K562 (cell line): ENCODE measurements around the gene ACSS2. TPM values are rescaled to one million over a fixed set of nuclear protein-coding genes. Genes with fewer than 3 reads are reported as not detected.

Experiments
- ATAC-seq: fragments of 200-7000 bp; cut with Tn5 transposase; 3 replicates; pipeline ENCODE4 v1.9.1; 2020; ENCODE audit warnings: moderate library complexity
- BruUV-seq: library from RNA; stranded (reverse); fragments of 400-500 nt; replicated peaks from 2 replicates; lab custom pipeline; 2021; lab: Mats Ljungman, UMichigan
- CTCF ChIA-PET: fragments of 300-600 bp; formaldehyde crosslinking; extraction: SDS; loops from one replicate; lab custom pipeline; 2021; ENCODE audit warnings: low intra/inter-chr PET ratio; lab: Yijun Ruan, JAX
- POLR2A ChIA-PET: fragments of 300-600, 350-650 bp; sonication (Branson Sonifier 250); formaldehyde crosslinking; extraction: SDS; loops from one replicate; lab custom pipeline; 2021; ENCODE audit warnings: antibody characterized with exemption, inconsistent platforms; lab: Yijun Ruan, JAX
- DNase-seq, 4 experiments: peaks; one replicate each; pipeline versions ENCODE4 v3.0.0 to v3.0.0-alpha.2; 2011 to 2018; ENCODE audit warnings: low spot score in 3 of 4, mixed read lengths in 3 of 4; ENCODE audit errors: extremely low read depth in 1 of 4
- FAIRE-seq: peaks from 2 replicates; lab custom pipeline; 2011; peaks lifted over from hg19 to GRCh38; lab: Jason Lieb, UNC
- H2AFZ ChIP-seq: 2 replicates; pipeline ENCODE4 v1.6.0; 2011; ENCODE audit warnings: low read depth, low read length, control low read depth, inconsistent platforms
- H3K27ac ChIP-seq: fragments of 200-600 bp; 3 replicates; pipeline ENCODE4 v1.8.0; 2011; ENCODE audit warnings: low read depth, mild to moderate bottlenecking, control low read depth, inconsistent platforms, low read length, moderate library complexity, mixed read lengths; ENCODE audit errors: extremely low read depth
- H3K27me3 ChIP-seq, 2 experiments: fragments of 300-600 bp in 1 of 2; 2 replicates in 1 of 2; 3 replicates in 1 of 2; pipeline versions ENCODE4 v1.6.0 to v1.8.0; 2011; ENCODE audit warnings: inconsistent platforms in 2 of 2, low read length in 2 of 2, mild to moderate bottlenecking in 1 of 2, mixed read lengths in 1 of 2, moderate library complexity in 1 of 2; ENCODE audit not compliant: control insufficient read depth in 2 of 2, insufficient read depth in 2 of 2
- H3K36me3 ChIP-seq: fragments of 300-600 bp; 3 replicates; pipeline ENCODE4 v1.8.0; 2011; ENCODE audit warnings: mild to moderate bottlenecking, low read length, inconsistent platforms; ENCODE audit not compliant: control insufficient read depth, insufficient read depth
- H3K4me1 ChIP-seq, 2 experiments: fragments of 200-600 bp in 1 of 2; replicated peaks in 1 of 2; 2 replicates in 1 of 2; 3 replicates in 1 of 2; pipeline versions ENCODE4 v1.5.1 to v1.8.0; 2011; ENCODE audit warnings: inconsistent platforms in 2 of 2, low read length in 2 of 2, mild to moderate bottlenecking in 1 of 2, mixed read lengths in 1 of 2, moderate library complexity in 1 of 2; ENCODE audit not compliant: control insufficient read depth in 2 of 2, insufficient read depth in 2 of 2
- H3K4me2 ChIP-seq: 2 replicates; pipeline ENCODE4 v1.6.1; 2011; ENCODE audit warnings: low read length, control low read depth, inconsistent platforms, mixed read lengths; ENCODE audit not compliant: insufficient read depth
- H3K4me3 ChIP-seq: fragments of 200-600 bp; sonication (generic), shearing (Covaris generic); 2 replicates; pipeline ENCODE4 v1.5.1; 2016; ENCODE audit warnings: control low read depth, inconsistent platforms
- H3K79me2 ChIP-seq: fragments of 200-600 bp; 3 replicates; pipeline ENCODE4 v1.8.0; 2011; ENCODE audit warnings: low read length, inconsistent platforms; ENCODE audit not compliant: control insufficient read depth, insufficient read depth
- H3K9ac ChIP-seq, 2 experiments: 2 replicates each; pipeline versions ENCODE4 v1.6.0 to v1.6.1; 2011; ENCODE audit warnings: low read depth in 2 of 2, low read length in 2 of 2, control low read depth in 1 of 2, inconsistent platforms in 1 of 2, mild to moderate bottlenecking in 1 of 2, mixed read lengths in 1 of 2; ENCODE audit not compliant: insufficient read depth in 1 of 2
- H3K9me1 ChIP-seq: one replicate; pipeline ENCODE4 v1.6.0; 2011; ENCODE audit warnings: inconsistent platforms, mild to moderate bottlenecking, low read length, moderate library complexity; ENCODE audit not compliant: control insufficient read depth, insufficient read depth
- H3K9me3 ChIP-seq: replicated peaks from 2 replicates; pipeline ENCODE4 v1.5.1; 2011; ENCODE audit warnings: low read depth, low read length, inconsistent platforms; ENCODE audit not compliant: control insufficient read depth, insufficient read depth
- H4K20me1 ChIP-seq: replicated peaks from 2 replicates; pipeline ENCODE4 v1.6.1; 2011; ENCODE audit warnings: low read length, inconsistent platforms, mixed read lengths; ENCODE audit not compliant: control insufficient read depth, insufficient read depth
- CBX8 ChIP-seq: fragments of 200-600 bp; sonication (generic); IDR thresholded peaks from 2 replicates; pipeline ENCODE4 v1.6.1; 2012; ENCODE audit warnings: borderline replicate concordance, mixed run types, low read depth, mild to moderate bottlenecking, moderate library complexity, mixed read lengths, low read length, control low read depth, inconsistent platforms; ENCODE audit not compliant: poor library complexity, severe bottlenecking; ENCODE audit errors: extremely low read depth
- HDGF ChIP-seq: fragments of 450-650 bp; IDR thresholded peaks from 2 replicates; pipeline ENCODE4 v1.6.1; 2016
- L3MBTL2 ChIP-seq: fragments of 450-650 bp; IDR thresholded peaks from 2 replicates; pipeline ENCODE4 v1.6.1; 2016; ENCODE audit warnings: mild to moderate bottlenecking, moderate library complexity
- PML ChIP-seq: IDR thresholded peaks from 2 replicates; pipeline ENCODE4 v1.6.1; 2012; ENCODE audit warnings: low read length, inconsistent platforms
- SRSF9 ChIP-seq: fragments of 200-400 bp; formaldehyde crosslinking; IDR thresholded peaks from 2 replicates; pipeline ENCODE4 v1.6.1; 2017; ENCODE audit warnings: low read depth, low read length, borderline replicate concordance
- ZNF644 ChIP-seq: fragments of 200-800 bp; sonication (Bioruptor generic); IDR thresholded peaks from 2 replicates; pipeline ENCODE4 v1.6.1; 2016; ENCODE audit warnings: low read depth, missing genetic modification characterization, missing compliant biosample characterization
- WGBS: fragments of 100-300 bp; shearing (Covaris generic); methylation state at CpG from one replicate; pipeline ENCODE4 v1.1.6; 2016; ENCODE audit warnings: low coverage, mixed read lengths; ENCODE audit not compliant: insufficient coverage; ENCODE audit errors: missing lambda C conversion rate; 5-methylcytosine and 5-hydroxymethylcytosine counted together
- in situ Hi-C: fragments of 300-500 bp; cut with MboI; formaldehyde crosslinking; loops from 4 replicates; pipeline ENCODE4 v1.15.0; 2018; ENCODE audit warnings: inconsistent platforms, mixed read lengths
- intact Hi-C: fragments of 100-400 bp; cut with micrococcal nuclease; formaldehyde crosslinking; loops from 2 replicates; pipeline ENCODE4 v1.14.2; 2022
- polyA plus RNA-seq, 8 experiments: library from polyadenylated mRNA; depleted of rRNA in 4 of 8; stranded (reverse) in 5 of 8; unstranded in 3 of 8; fragments of >200 nt; fragmentation: Nextera tagmentation in 2 of 8; fragmentation: Illumina TruSeq in 1 of 8; extraction: Ambion mirVana in 2 of 8; extraction: Trizol in 1 of 8; gene quantifications; 2 replicates each; pipeline versions ENCODE4 v1.2.1 to v1.2.3, GENCODE V29; 2011 to 2014; ENCODE audit warnings: inconsistent platforms in 1 of 8, missing spikeins in 1 of 8
- total RNA-seq, 7 experiments: library from RNA; depleted of rRNA in 6 of 7; stranded (reverse); fragments of >200 nt in 6 of 7; fragmentation: Illumina TruSeq in 2 of 7; extraction: Trizol in 2 of 7; gene quantifications; 2 replicates each; pipeline versions ENCODE4 v1.2.1 to v1.2.3, GENCODE V29; 2011 to 2021; ENCODE audit warnings: low replicate concordance in 1 of 7
- TF ChIP-seq, protein P1 (sequence below): fragments of 250-450 bp; sonication (Bioruptor Pico); IDR thresholded peaks from 2 replicates; pipeline ENCODE4 v1.4.0; 2020; ENCODE audit warnings: mild to moderate bottlenecking, moderate library complexity
- TF ChIP-seq, protein P2 (sequence below): fragments of 450-650 bp; conservative IDR thresholded peaks from 2 replicates; pipeline ENCODE4 v1.6.1; 2016; ENCODE audit warnings: missing genetic modification characterization, low read depth, mild to moderate bottlenecking, control low read depth, missing compliant biosample characterization
- TF ChIP-seq, protein P3 (sequence below): fragments of 450-650 bp; formaldehyde crosslinking; IDR thresholded peaks from 2 replicates; pipeline ENCODE4 v1.4.0; 2020; ENCODE audit warnings: mild to moderate bottlenecking, moderate library complexity

ACSS2 gene
- total and polyA plus RNA-seq, 9 of the 15 experiments (the other 6 are each of a cell fraction or from before 2014, with no cell fraction given): 21.9 to 246 (median 66.2) TPM

- TF ChIP-seq, protein P1, sequence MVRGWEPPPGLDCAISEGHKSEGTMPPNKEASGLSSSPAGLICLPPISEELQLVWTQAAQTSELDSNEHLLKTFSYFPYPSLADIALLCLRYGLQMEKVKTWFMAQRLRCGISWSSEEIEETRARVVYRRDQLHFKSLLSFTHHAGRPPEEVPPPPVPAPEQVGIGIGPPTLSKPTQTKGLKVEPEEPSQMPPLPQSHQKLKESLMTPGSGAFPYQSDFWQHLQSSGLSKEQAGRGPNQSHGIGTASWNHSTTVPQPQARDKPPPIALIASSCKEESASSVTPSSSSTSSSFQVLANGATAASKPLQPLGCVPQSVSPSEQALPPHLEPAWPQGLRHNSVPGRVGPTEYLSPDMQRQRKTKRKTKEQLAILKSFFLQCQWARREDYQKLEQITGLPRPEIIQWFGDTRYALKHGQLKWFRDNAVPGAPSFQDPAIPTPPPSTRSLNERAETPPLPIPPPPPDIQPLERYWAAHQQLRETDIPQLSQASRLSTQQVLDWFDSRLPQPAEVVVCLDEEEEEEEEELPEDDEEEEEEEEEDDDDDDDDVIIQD: no peak
- TF ChIP-seq, all 486 proteins: peak for 0
These were observed 76.3 kb downstream of the ACSS2 start (continued) for GRCh38 chr20:34952671-34953070.

GRCh38 chr20:34953960-34954359, 77.5 kb downstream of the ACSS2 start:
- in situ Hi-C loops: no loop called here
- Histone ChIP-seq H4K20me1 (no peaks in the 10 kb centered on the region), H3K9ac (no peak overlapping the region), H3K36me3 (peaks cover 40% of the 10 kb centered on the region), H3K27ac (no peak overlapping the region), H3K9me3 (no peaks in the 10 kb centered on the region), H3K9me1 (no peaks in the 10 kb centered on the region), H3K79me2 (peaks cover 25% of the 10 kb centered on the region), H3K4me1 (peaks cover 11 to 20% of the 10 kb centered on the region in 2 experiments; a peak in 4 of 5 replicates), H3K4me3 (no peak overlapping the region), H3K4me2 (no peak overlapping the region), H3K27me3 (no peaks in the 10 kb centered on the region), H2AFZ (no peak overlapping the region)
- no TSS peak for BruUV-seq
- ATAC-seq: no peak
- DNase-seq: no peak
- FAIRE-seq: no peak
- POLR2A ChIA-PET: no interaction called here
- WGBS: 61% methylated on average over 7 of the region's 7 CpGs
- CTCF ChIA-PET: no interaction called here
- intact Hi-C loops: no loop called here
- TF ChIP-seq, protein P2, sequence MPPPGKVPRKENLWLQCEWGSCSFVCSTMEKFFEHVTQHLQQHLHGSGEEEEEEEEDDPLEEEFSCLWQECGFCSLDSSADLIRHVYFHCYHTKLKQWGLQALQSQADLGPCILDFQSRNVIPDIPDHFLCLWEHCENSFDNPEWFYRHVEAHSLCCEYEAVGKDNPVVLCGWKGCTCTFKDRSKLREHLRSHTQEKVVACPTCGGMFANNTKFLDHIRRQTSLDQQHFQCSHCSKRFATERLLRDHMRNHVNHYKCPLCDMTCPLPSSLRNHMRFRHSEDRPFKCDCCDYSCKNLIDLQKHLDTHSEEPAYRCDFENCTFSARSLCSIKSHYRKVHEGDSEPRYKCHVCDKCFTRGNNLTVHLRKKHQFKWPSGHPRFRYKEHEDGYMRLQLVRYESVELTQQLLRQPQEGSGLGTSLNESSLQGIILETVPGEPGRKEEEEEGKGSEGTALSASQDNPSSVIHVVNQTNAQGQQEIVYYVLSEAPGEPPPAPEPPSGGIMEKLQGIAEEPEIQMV: no peak
- TF ChIP-seq HDGF (no peak), CBX8 (no peak), PML (no peak), ZNF644 (tag) (no peak), L3MBTL2 (no peak), SRSF9 (no peak)
- TF ChIP-seq, protein P3, sequence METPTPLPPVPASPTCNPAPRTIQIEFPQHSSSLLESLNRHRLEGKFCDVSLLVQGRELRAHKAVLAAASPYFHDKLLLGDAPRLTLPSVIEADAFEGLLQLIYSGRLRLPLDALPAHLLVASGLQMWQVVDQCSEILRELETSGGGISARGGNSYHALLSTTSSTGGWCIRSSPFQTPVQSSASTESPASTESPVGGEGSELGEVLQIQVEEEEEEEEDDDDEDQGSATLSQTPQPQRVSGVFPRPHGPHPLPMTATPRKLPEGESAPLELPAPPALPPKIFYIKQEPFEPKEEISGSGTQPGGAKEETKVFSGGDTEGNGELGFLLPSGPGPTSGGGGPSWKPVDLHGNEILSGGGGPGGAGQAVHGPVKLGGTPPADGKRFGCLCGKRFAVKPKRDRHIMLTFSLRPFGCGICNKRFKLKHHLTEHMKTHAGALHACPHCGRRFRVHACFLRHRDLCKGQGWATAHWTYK: no peak
